ENCODE measurements around the gene GLRA1. TPM values are rescaled to one million over a fixed set of nuclear protein-coding genes. Genes with fewer than 3 reads are reported as not detected.
A peak's percentile ranks its signal among the peaks of the same experiment; 100 is the strongest.

GLRA1 gene
- total RNA-seq, 1 experiment from 2014 or later: not detected

DNA sequence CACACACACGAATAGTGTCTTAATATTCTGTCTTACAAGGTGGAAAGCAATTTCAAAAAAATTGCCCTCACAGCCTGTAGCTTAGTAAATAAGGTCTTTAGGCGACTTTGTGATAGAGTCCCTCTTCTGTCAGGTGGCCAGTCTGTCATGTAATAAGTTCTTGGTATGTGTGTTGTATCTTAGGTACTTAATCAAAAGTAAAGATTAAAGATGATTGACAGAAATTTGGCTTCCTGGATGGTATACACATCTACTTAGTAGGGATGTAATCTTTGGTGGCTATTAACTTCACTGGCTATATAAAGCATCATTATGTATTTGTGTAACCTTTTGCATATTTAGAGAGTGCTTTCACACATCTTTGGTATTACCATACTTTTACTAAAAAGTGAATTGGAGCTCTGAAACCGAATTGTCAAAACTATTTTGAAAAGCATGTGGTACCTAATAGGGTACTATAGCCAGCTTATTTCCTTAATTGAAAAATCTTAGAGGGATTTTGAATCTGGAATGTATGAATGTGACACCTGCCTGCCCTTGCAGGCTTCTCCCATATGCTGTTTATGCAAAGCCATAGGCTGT is 149.5 kb downstream of the GLRA1 start:
- H3K27ac Mint-ChIP-seq (ENCODE audit: unreplicated experiment): no peak overlapping the region
- peaks cover 65% of the 10 kb centered on the region for H3K36me3 Mint-ChIP-seq (ENCODE audit: insufficient read depth, unreplicated experiment)
- ChIA-PET CTCF (no interaction called here), POLR2A (no interaction called here)
- BruUV-seq (replicated peaks): no TSS peak
- no peaks in the 10 kb centered on the region for H3K9me3 Mint-ChIP-seq (ENCODE audit: unreplicated experiment)
- no peak for DNase-seq
- no peaks in the 10 kb centered on the region for H3K9me3 ChIP-seq
- H3K4me3 ChIP-seq (ENCODE audit: low read depth, low read length): no peak overlapping the region
- TF ChIP-seq, protein P1, sequence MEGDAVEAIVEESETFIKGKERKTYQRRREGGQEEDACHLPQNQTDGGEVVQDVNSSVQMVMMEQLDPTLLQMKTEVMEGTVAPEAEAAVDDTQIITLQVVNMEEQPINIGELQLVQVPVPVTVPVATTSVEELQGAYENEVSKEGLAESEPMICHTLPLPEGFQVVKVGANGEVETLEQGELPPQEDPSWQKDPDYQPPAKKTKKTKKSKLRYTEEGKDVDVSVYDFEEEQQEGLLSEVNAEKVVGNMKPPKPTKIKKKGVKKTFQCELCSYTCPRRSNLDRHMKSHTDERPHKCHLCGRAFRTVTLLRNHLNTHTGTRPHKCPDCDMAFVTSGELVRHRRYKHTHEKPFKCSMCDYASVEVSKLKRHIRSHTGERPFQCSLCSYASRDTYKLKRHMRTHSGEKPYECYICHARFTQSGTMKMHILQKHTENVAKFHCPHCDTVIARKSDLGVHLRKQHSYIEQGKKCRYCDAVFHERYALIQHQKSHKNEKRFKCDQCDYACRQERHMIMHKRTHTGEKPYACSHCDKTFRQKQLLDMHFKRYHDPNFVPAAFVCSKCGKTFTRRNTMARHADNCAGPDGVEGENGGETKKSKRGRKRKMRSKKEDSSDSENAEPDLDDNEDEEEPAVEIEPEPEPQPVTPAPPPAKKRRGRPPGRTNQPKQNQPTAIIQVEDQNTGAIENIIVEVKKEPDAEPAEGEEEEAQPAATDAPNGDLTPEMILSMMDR (IDR thresholded peaks at IDR 0.05; ENCODE audit: insufficient read depth in 1 of 2, low read depth in 1 of 2, low read length in 1 of 2, severe bottlenecking in 1 of 2, unreplicated experiment in 1 of 2): no peak
- no peaks in the 10 kb centered on the region for H3K27me3 ChIP-seq (replicated peaks; ENCODE audit: control insufficient read depth, insufficient read depth, low read length)
- H3K27me3 Mint-ChIP-seq (ENCODE audit: insufficient read depth, unreplicated experiment): no peaks in the 10 kb centered on the region
- no peak overlapping the region for H3K4me3 Mint-ChIP-seq (ENCODE audit: unreplicated experiment)
- peaks cover 17% of the 10 kb centered on the region for H3K4me1 ChIP-seq
- no peaks in the 10 kb centered on the region; the same call in 1 of the 2 replicates for H3K36me3 ChIP-seq (ENCODE audit: control insufficient read depth, insufficient read depth, low read length)
- intact Hi-C loops (cut with micrococcal nuclease; ENCODE audit: unreplicated experiment): no loop called here
- H3K4me1 Mint-ChIP-seq (ENCODE audit: low read depth, unreplicated experiment): peaks cover 38% of the 10 kb centered on the region

DNA sequence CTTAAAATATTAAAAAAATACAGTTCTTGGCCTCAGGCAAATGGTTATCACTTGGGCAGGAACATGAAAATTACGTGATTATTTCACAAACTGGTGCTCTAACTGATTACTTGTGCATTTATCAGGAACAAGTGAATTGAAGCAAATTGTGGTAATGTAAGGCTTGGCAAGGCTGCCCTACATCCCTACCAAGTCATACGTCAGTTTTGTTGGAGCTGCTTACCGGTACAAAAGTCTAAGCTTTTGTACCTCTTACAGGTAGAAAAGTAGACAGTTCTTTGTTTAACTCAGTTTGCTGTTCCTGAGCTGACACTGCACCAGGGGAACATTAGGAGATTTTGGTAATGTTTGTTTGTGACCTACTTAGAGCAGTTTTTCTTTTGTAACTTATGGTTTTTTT is 150.7 kb downstream of the GLRA1 start:
- Mint-ChIP-seq H3K36me3 (ENCODE audit: insufficient read depth, unreplicated experiment) (peaks cover 54% of the 10 kb centered on the region), H3K27me3 (ENCODE audit: insufficient read depth, unreplicated experiment) (no peaks in the 10 kb centered on the region)
- intact Hi-C loops (cut with micrococcal nuclease; ENCODE audit: unreplicated experiment): loop anchor here (5.0 kb wide), 1 partner anchor 522 kb away; the partner anchor contains the start of gene GM2A

DNA sequence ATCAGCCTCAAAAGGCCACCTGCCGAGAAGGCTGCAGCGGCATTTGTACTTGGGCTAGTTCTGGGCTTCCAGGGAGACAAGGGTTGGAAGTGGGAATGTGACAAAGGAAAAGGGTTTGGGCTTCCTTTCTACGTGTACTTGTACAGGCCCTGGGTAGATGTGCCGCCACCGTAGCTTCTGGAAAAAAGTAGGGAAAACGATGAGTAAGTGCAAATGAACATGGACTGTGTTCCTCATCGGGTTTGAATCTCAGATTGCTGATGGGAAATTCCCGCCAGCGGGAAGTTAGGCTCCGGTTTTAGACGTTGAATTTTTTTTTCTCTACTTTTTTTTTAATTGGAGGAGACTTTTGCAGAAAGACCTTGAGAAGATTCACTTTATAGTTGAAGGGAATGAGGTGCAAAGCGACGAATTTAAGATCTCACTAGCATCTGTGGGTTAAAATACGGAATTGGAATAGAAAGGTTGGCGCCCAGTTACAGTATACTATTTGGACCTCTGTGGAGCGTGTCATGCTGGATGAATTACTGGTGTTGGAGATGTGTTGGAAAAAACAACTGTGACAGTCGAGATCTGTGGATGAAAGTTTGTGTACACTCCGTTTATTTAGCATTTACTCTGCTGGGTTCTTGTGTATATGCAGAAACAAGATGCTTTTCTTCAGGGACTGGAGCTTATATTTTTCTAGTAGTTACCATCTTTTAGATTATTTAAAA is 151.6 kb downstream of the GLRA1 start:
- H3K36me3 ChIP-seq (ENCODE audit: control insufficient read depth, insufficient read depth, low read length): no peaks in the 10 kb centered on the region; the same call in 1 of the 2 replicates
- Mint-ChIP-seq H3K4me1 (ENCODE audit: low read depth, unreplicated experiment) (peaks cover 25% of the 10 kb centered on the region), H3K9me3 (ENCODE audit: unreplicated experiment) (no peaks in the 10 kb centered on the region), H3K4me3 (ENCODE audit: unreplicated experiment) (no peak overlapping the region), H3K27me3 (ENCODE audit: insufficient read depth, unreplicated experiment) (no peaks in the 10 kb centered on the region), H3K27ac (ENCODE audit: unreplicated experiment) (no peak overlapping the region), H3K36me3 (ENCODE audit: insufficient read depth, unreplicated experiment) (peaks cover 44% of the 10 kb centered on the region)
- H3K4me3 ChIP-seq (ENCODE audit: low read depth, low read length): peak overlapping the region; percentile 98
- no peak for DNase-seq
- CTCF ChIA-PET: no interaction called here
- POLR2A ChIA-PET: interaction anchor here (3.0 kb wide), 1 partner anchor 18 kb away, joined by 17 read pairs; no protein-coding TSS in a partner anchor
- H3K4me1 ChIP-seq: no peaks in the 10 kb centered on the region; the same call in 1 of the 2 replicates
- H3K27me3 ChIP-seq (replicated peaks; ENCODE audit: control insufficient read depth, insufficient read depth, low read length): no peaks in the 10 kb centered on the region
- TSS peak; percentile 37 for BruUV-seq (replicated peaks)
- intact Hi-C loops (cut with micrococcal nuclease; ENCODE audit: unreplicated experiment): loop anchor here (5.0 kb wide), 1 partner anchor 521 kb away; the partner anchor contains the start of gene GM2A
- TF ChIP-seq, protein P1 (IDR thresholded peaks at IDR 0.05; ENCODE audit: insufficient read depth in 1 of 2, low read depth in 1 of 2, low read length in 1 of 2, severe bottlenecking in 1 of 2, unreplicated experiment in 1 of 2): no peak
- H3K9me3 ChIP-seq: no peaks in the 10 kb centered on the region

More for the DNA sequence above, 150.7 kb downstream of the GLRA1 start:
- Histone ChIP-seq H3K27me3 (replicated peaks; ENCODE audit: control insufficient read depth, insufficient read depth, low read length) (no peaks in the 10 kb centered on the region), H3K36me3 (ENCODE audit: control insufficient read depth, insufficient read depth, low read length) (no peaks in the 10 kb centered on the region; the same call in 1 of the 2 replicates), H3K4me3 (ENCODE audit: low read depth, low read length) (peak overlapping the region; percentile 98), H3K4me1 (peaks cover 5% of the 10 kb centered on the region), H3K9me3 (no peaks in the 10 kb centered on the region)
- BruUV-seq (replicated peaks): no TSS peak
- Mint-ChIP-seq H3K4me3 (ENCODE audit: unreplicated experiment) (no peak overlapping the region), H3K9me3 (ENCODE audit: unreplicated experiment) (no peaks in the 10 kb centered on the region), H3K27ac (ENCODE audit: unreplicated experiment) (no peak overlapping the region), H3K4me1 (ENCODE audit: low read depth, unreplicated experiment) (peaks cover 27% of the 10 kb centered on the region)
- DNase-seq: no peak
- POLR2A ChIA-PET: no interaction called here
- TF ChIP-seq, protein P1 (IDR thresholded peaks at IDR 0.05; ENCODE audit: insufficient read depth in 1 of 2, low read depth in 1 of 2, low read length in 1 of 2, severe bottlenecking in 1 of 2, unreplicated experiment in 1 of 2): no peak
- CTCF ChIA-PET: no interaction called here

Other genes with a start within 250 kb of the GLRA1 start
- gene SPARC, start 237.9 kb downstream of the GLRA1 start, total RNA-seq (2022): 16.1 and 22.7 TPM in 2 replicates
- gene ATOX1, start 166.2 kb downstream of the GLRA1 start, total RNA-seq (2022): 135 and 139 TPM in 2 replicates
- gene G3BP1, start 152.9 kb downstream of the GLRA1 start, total RNA-seq (2022): 291 and 329 TPM in 2 replicates